HepG2 (cell line): Measurements from ENCODE around the gene PRDX5. TPM values are rescaled to one million over a fixed set of nuclear protein-coding genes. Genes with fewer than 3 reads are reported as not detected.
A peak's percentile ranks its signal among the peaks of the same experiment; 100 is the strongest.

ENCODE experiments used
- ASH2L ChIP-seq: fragments of 300-600, 200-600 bp; sonication (generic); IDR thresholded peaks from 2 replicates; pipeline ENCODE4 v1.7.0; 2017; ENCODE audit warnings: low read depth, mild to moderate bottlenecking, moderate library complexity, mixed read lengths, low read length; ENCODE audit not compliant: insufficient read length
- EHMT2 ChIP-seq: fragments of 200-600 bp; sonication (generic); IDR thresholded peaks from 2 replicates; pipeline ENCODE4 v1.7.0; 2017; ENCODE audit warnings: antibody characterized with exemption, low read depth, low read length, borderline replicate concordance
- IKZF5 ChIP-seq: IDR thresholded peaks from 2 replicates; pipeline ENCODE4 v1.6.1; 2018; ENCODE audit warnings: missing genetic modification reagents, mild to moderate bottlenecking, missing compliant biosample characterization
- IRF2 ChIP-seq: IDR thresholded peaks from 2 replicates; pipeline ENCODE4 v1.6.1; 2018; ENCODE audit warnings: missing genetic modification reagents, missing compliant biosample characterization
- KDM3A ChIP-seq: IDR thresholded peaks from 2 replicates; pipeline ENCODE4 v1.6.1; 2018; ENCODE audit warnings: low read depth, missing compliant biosample characterization
- MAFG ChIP-seq: sonication (generic); formaldehyde crosslinking; IDR thresholded peaks from 2 replicates; pipeline ENCODE4 v1.5.1; 2020; ENCODE audit warnings: mild to moderate bottlenecking, missing genetic modification reagents
- MBD4 ChIP-seq: IDR thresholded peaks from 2 replicates; pipeline ENCODE4 v1.6.1; 2012; ENCODE audit warnings: low read length, inconsistent platforms, borderline replicate concordance
- MTF1 ChIP-seq: sonication (generic); formaldehyde crosslinking; IDR thresholded peaks from 2 replicates; pipeline ENCODE4 v1.5.0; 2020; ENCODE audit warnings: missing genetic modification reagents
- PATZ1 ChIP-seq: sonication (generic); formaldehyde crosslinking; IDR thresholded peaks from 2 replicates; pipeline ENCODE4 v1.4.0; 2020; ENCODE audit warnings: missing genetic modification reagents
- PPARG ChIP-seq: conservative IDR thresholded peaks from 2 replicates; pipeline ENCODE4 v1.6.1; 2016; ENCODE audit warnings: missing biosample characterization, missing genetic modification reagents
- RXRA ChIP-seq: sonication (generic); formaldehyde crosslinking; IDR thresholded peaks from 2 replicates; pipeline ENCODE4 v1.5.1; 2020; ENCODE audit warnings: missing genetic modification reagents
- SCMH1 ChIP-seq: sonication (generic); formaldehyde crosslinking; IDR thresholded peaks from 2 replicates; pipeline ENCODE4 v1.9.0; 2021; ENCODE audit warnings: missing genetic modification reagents, mild to moderate bottlenecking, borderline replicate concordance
- TSC22D2 ChIP-seq: sonication (generic); formaldehyde crosslinking; IDR thresholded peaks from 2 replicates; pipeline ENCODE4 v1.5.1; 2020; ENCODE audit warnings: missing genetic modification reagents, mild to moderate bottlenecking, borderline replicate concordance
- ZBTB3 ChIP-seq: sonication (generic); formaldehyde crosslinking; IDR thresholded peaks from 2 replicates; pipeline ENCODE4 v1.4.0; 2020; ENCODE audit warnings: low read depth, mild to moderate bottlenecking, moderate library complexity, missing genetic modification reagents, borderline replicate concordance
- ZBTB38 ChIP-seq: sonication (generic); formaldehyde crosslinking; IDR thresholded peaks from 2 replicates; pipeline ENCODE4 v1.5.1; 2020; ENCODE audit warnings: mild to moderate bottlenecking, missing genetic modification reagents
- ZBTB7A ChIP-seq: sonication (generic); formaldehyde crosslinking; IDR thresholded peaks from 2 replicates; pipeline ENCODE4 v1.8.0; 2022; ENCODE audit warnings: mild to moderate bottlenecking, missing genetic modification reagents
- ZC3H13 ChIP-seq: sonication (generic); formaldehyde crosslinking; IDR thresholded peaks from 2 replicates; pipeline ENCODE4 v1.8.1; 2023; ENCODE audit warnings: mild to moderate bottlenecking, missing genetic modification reagents, moderate library complexity
- ZFP90 ChIP-seq: sonication (generic); formaldehyde crosslinking; IDR thresholded peaks from 2 replicates; pipeline ENCODE4 v1.8.0; 2022; ENCODE audit warnings: missing genetic modification reagents, mild to moderate bottlenecking, inconsistent platforms, borderline replicate concordance
- ZNF768 ChIP-seq: sonication (generic); formaldehyde crosslinking; IDR thresholded peaks from 2 replicates; pipeline ENCODE4 v1.4.0; 2020; ENCODE audit warnings: missing genetic modification reagents
- polyA plus RNA-seq, 8 experiments: library from polyadenylated mRNA; depleted of rRNA in 3 of 8; stranded (reverse) in 7 of 8; unstranded in 1 of 8; fragments of >200 nt; fragmentation: Illumina TruSeq in 4 of 8; extraction: Trizol in 4 of 8; gene quantifications; 2 replicates each; pipeline versions ENCODE4 v1.2.1 to v1.2.3, GENCODE V29; 2011 to 2016; ENCODE audit warnings: low read depth in 4 of 8, missing spikeins in 1 of 8, mixed read lengths in 1 of 8; ENCODE audit not compliant: insufficient read depth in 1 of 8
- total RNA-seq, 5 experiments: library from RNA; depleted of rRNA; stranded (reverse); fragments of >200 nt; fragmentation: Illumina TruSeq; extraction: Trizol; gene quantifications; 2 replicates each; pipeline ENCODE4 v1.2.3, GENCODE V29; 2016; ENCODE audit warnings: low read depth in 1 of 5
- TF ChIP-seq, protein P1 (sequence below): IDR thresholded peaks from 2 replicates; pipeline ENCODE4 v1.6.1; 2012; ENCODE audit warnings: low read length, improper control_type of control experiment

The PRDX5 gene
- total and polyA plus RNA-seq, 2 of the 13 experiments (the other 11 are each of a cell fraction or from before 2014, with no cell fraction given), result 215 to 311 TPM

DNA sequence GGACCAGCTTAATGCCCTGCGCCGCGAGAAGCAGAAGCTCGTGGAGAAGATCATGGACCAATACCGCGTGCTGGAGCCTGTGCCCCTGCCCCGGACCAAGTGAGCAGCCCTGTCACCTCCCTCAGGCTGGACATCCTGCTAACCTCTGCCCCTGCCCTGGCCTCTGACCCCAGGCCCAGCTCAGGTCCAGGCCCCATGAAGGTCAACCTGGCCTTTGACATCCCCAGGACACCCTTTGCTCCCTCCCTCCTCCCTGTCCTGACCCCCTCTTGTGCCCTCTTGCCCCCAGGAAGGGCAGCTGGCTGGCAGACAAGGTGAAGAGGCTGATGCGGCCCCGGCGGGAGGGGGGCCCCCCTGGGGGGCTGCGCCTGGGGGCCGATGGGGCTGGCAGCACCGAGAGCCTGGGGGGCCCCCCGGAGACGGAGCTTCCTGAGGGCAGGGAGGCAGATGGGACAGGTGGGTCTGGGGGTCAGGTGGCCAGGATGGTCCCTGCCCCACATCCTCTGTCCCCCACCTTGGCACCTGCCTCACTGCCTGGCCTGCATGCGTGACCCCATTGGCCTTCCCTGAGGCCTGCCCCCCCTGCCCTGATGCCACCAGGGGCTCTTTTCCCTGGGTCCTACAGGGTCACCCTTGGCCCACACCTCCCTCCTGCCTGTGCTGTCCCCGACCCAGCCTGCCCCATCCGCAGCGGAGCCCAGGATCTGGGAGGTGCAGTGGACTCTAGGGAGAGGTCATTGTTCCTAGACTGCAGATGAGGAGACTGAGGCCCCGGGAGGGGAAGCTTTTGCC lies 36.0 kb downstream of the PRDX5 start (continued):
- TF ChIP-seq SCMH1 (CRISPR knock-in tag) (no peak), ZFP90 (CRISPR knock-in tag) (no peak), MAFG (CRISPR knock-in tag) (no peak), EHMT2 (no peak), ZBTB3 (CRISPR knock-in tag) (no peak), IRF2 (CRISPR knock-in tag) (no peak), TSC22D2 (CRISPR knock-in tag) (no peak), KDM3A (CRISPR knock-in tag) (no peak), ZC3H13 (CRISPR knock-in tag) (no peak), PPARG (CRISPR knock-in tag) (no peak), RXRA (peak; percentile 57; the same call in 1 of the 2 replicates), PATZ1 (peak; percentile 41; the same call in 1 of the 2 replicates), ASH2L (no peak), ZBTB38 (CRISPR knock-in tag) (no peak), ZNF768 (CRISPR knock-in tag) (no peak), IKZF5 (CRISPR knock-in tag) (no peak), MBD4 (no peak), MTF1 (CRISPR knock-in tag) (no peak), ZBTB7A (CRISPR knock-in tag) (no peak)
- TF ChIP-seq, protein P1, sequence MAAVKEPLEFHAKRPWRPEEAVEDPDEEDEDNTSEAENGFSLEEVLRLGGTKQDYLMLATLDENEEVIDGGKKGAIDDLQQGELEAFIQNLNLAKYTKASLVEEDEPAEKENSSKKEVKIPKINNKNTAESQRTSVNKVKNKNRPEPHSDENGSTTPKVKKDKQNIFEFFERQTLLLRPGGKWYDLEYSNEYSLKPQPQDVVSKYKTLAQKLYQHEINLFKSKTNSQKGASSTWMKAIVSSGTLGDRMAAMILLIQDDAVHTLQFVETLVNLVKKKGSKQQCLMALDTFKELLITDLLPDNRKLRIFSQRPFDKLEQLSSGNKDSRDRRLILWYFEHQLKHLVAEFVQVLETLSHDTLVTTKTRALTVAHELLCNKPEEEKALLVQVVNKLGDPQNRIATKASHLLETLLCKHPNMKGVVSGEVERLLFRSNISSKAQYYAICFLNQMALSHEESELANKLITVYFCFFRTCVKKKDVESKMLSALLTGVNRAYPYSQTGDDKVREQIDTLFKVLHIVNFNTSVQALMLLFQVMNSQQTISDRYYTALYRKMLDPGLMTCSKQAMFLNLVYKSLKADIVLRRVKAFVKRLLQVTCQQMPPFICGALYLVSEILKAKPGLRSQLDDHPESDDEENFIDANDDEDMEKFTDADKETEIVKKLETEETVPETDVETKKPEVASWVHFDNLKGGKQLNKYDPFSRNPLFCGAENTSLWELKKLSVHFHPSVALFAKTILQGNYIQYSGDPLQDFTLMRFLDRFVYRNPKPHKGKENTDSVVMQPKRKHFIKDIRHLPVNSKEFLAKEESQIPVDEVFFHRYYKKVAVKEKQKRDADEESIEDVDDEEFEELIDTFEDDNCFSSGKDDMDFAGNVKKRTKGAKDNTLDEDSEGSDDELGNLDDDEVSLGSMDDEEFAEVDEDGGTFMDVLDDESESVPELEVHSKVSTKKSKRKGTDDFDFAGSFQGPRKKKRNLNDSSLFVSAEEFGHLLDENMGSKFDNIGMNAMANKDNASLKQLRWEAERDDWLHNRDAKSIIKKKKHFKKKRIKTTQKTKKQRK, result no peak
